ENCODE measurements around the gene NPM1.
"Not testable (repeated sequence)": the region's sequence is repeated elsewhere in the genome, so short reads cannot be mapped to it uniquely, and the experiment has no call there.

GRCh38 chr5:171398660-171399059 is 11.0 kb downstream of the NPM1 start:
- not testable (repeated sequence) for TF ChIP-seq CTCF (conservative IDR thresholded peaks at IDR 0.05; ENCODE audit: low read depth, low read length); EZH2 (IDR thresholded peaks at IDR 0.05; ENCODE audit: borderline replicate concordance, low read depth, low read length, poor library complexity, severe bottlenecking)
